HG03432 (cell line): Measurements from ENCODE around the gene BCL2L14.

Experiments used
- ATAC-seq: cut with Tn5 transposase; IDR thresholded peaks from one replicate; pipeline ENCODE4 v1.9.1; 2021; ENCODE audit warnings: mild to moderate bottlenecking, moderate library complexity; ENCODE audit not compliant: unreplicated experiment

The BCL2L14 gene

GRCh38 chr12:12070674-12071656, at the start of gene BCL2L14:
BCL2L14 (plus strand) TSS chr12:12070939; CDS start chr12:12079306, 8,367 bp downstream.
- ATAC-seq = no peak

GRCh38 chr12:12022306-12022936, 48.3 kb upstream of the BCL2L14 start:
- ATAC-seq = no peak

- ATAC-seq = no peak
Observed at GRCh38 chr12:12023456-12023855, 47.3 kb upstream of the BCL2L14 start.

GRCh38 chr12:12024911-12025682, 45.6 kb upstream of the BCL2L14 start:
- peak; percentile 90 for ATAC-seq

- no peak for ATAC-seq
Observed at GRCh38 chr12:12025799-12026386, 44.8 kb upstream of the BCL2L14 start.

GRCh38 chr12:12028668-12029402, 41.9 kb upstream of the BCL2L14 start:
- no peak for ATAC-seq

- no peak for ATAC-seq
Observed at GRCh38 chr12:12029653-12030052, 41.1 kb upstream of the BCL2L14 start.

- no peak for ATAC-seq
Observed at GRCh38 chr12:12032260-12032791, 38.4 kb upstream of the BCL2L14 start.

- peak; percentile 44 for ATAC-seq
Observed at GRCh38 chr12:12032851-12033797, 37.6 kb upstream of the BCL2L14 start.

GRCh38 chr12:12033824-12034223, 36.9 kb upstream of the BCL2L14 start:
- ATAC-seq = no peak

GRCh38 chr12:12034344-12034743, 36.4 kb upstream of the BCL2L14 start:
- ATAC-seq = no peak

- ATAC-seq = no peak
Observed at GRCh38 chr12:12035229-12035628, 35.5 kb upstream of the BCL2L14 start.

GRCh38 chr12:12036901-12037300, 33.8 kb upstream of the BCL2L14 start:
- no peak for ATAC-seq

- no peak for ATAC-seq
Observed at GRCh38 chr12:12039897-12040296, 30.8 kb upstream of the BCL2L14 start.

GRCh38 chr12:12046401-12046800, 24.3 kb upstream of the BCL2L14 start:
- ATAC-seq = no peak

- ATAC-seq = no peak
Observed at GRCh38 chr12:12047682-12048081, 23.1 kb upstream of the BCL2L14 start.

GRCh38 chr12:12048266-12048665, 22.5 kb upstream of the BCL2L14 start:
- ATAC-seq = no peak

- ATAC-seq = no peak
Observed at GRCh38 chr12:12048714-12049113, 22.0 kb upstream of the BCL2L14 start.

GRCh38 chr12:12051668-12052067, 19.1 kb upstream of the BCL2L14 start:
- ATAC-seq = no peak
